RPMI7951 (cell line): ENCODE results near the gene WSCD1. TPM values are rescaled to one million over a fixed set of nuclear protein-coding genes. Genes with fewer than 3 reads are reported as not detected.

Source experiments
- DNase-seq: peaks from one replicate; pipeline ENCODE4 v3.0.0-alpha.2; 2012; ENCODE audit warnings: low read depth
- total RNA-seq: library from RNA; depleted of rRNA; stranded (reverse); fragments of >200 nt; shearing (Covaris generic); gene quantifications from 2 replicates; pipeline ENCODE4 v1.2.3, GENCODE V29; 2014

WSCD1 gene
- total RNA-seq, 1 experiment from 2014 or later, result 0.24 TPM

DNA sequence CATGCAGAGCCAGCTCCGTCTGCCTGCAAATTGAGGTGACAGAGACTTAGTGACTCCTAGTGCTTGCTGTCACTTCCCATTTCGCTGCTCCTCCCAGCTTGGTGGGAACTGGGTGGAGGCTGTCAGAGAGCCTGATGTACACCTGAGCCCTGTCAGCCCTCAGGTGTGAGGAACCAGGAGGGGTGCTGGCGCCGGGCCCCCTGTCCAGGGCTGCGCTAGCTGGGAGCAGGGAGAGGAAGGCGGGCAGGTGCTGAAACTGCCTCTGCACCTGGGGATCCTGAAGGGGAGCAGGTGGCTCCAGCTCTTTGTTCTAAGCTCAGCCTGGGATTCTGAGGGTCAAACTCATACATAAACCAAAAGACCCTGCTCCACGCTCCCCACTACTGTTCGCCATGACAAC lies 10.8 kb upstream of the WSCD1 start:
- DNase-seq, result no peak

DNA sequence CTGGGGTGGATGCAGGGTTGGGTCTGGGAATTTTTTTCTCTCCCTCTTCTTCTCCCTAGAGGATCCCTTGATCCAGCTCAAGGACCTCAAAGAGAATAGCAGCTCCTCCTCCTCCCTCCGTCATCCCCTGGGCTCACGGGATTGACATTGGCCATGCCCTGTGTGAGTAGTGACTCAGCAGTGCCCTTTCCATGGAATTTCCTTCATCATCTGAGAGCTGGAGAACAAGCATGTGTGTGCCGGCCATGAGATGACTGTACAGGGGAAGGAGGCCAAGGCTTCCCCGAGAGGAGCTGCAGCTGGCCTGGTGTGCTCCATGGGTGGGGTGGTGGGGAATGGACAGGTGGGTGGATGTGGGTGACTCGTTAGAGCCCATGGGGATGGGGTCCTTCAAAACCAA lies 8.9 kb upstream of the WSCD1 start:
- peak; percentile 44 for DNase-seq

DNA sequence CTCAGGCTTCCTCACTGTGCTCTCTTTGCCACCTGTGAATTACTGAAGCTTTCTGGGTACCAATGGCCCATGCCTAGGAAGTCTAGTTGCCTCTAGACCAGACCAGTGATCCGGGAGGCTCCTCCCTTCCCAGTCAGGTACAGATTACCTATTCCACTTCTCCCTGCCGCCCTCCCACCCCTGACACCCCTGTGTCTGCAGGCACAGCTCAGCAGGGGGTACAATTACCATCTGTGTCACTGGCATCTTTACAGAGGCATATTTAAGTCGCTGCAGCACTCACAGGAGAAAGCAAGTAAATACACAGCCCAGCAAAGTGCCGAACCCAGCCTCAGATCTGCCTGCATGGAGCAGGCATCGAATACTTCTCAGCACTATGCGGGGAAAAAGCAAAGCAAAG lies 5.3 kb upstream of the WSCD1 start:
- no peak for DNase-seq

DNA sequence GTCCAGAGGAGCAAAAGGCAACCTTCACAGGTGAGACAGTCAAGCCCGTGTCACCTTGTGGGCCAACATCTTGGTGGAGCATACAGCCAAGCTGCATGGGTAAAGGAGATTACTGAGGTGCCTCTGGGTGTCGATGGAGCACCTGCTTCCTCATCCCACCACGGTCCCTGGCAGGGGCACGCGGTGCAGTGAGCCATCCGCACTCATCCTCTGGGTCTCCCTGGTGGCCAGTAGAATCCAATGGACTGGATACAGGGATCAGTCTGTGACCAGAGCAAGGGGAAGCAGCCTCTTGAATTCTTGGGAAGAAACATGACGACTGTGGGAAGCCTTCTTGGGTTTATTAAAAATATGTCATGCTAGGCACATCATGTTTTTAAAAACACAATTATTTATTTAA lies 4.8 kb upstream of the WSCD1 start:
- no peak for DNase-seq

DNA sequence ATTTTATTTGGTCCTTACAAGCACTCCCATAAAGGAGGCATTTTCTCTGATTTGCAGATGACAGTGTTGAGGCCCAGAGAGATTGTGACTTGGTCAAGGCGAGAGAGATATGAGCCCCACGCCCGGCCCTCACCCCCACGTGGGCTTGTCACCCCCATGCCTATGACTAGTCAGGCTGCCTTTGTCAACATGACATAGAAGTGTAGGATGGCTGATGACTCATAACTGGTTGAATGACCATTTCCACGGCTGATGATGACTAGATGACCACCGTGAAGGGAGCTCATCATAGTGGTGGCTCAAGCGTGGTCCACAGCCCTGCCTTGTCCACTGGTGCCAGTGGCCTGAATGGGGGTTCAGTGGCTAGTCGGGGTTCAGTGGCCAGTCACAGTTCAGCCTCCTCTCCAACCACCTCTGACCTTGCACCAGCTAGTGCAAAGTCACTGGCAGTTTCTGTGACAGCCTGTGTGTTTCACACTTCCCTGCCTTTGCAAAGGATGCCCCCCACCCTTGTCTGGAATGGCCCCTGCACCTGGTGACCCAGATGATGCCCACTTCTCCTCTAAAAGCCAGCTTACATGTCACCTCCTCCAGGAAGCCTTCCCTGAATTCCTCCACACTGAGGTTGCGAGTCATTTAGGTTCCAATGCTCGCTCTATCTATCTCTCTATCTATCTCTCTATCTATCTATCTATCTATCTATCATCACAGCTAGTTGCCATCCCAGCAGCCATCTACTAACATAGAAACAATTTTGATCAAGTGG lies 3.8 kb upstream of the WSCD1 start:
- peak; percentile 13 for DNase-seq

DNA sequence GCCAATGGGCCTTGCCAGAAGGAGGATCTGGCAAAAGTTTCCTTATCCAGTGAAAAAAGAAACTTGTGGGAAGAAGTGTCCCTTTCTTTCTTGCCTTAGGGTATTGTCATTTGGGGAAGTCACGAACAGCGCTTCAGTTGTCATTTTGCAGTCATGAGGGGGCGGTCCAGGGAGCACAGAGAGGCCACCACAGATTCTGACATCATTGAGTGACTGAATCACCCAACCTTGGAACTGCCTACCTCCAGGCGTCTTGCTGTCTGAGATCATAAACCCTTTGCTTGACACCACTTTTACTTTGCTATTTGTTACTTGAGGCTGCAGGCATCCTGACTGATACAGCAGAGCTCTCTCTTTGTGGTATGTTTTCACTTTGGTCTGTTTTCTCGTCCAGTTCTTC lies 3.1 kb upstream of the WSCD1 start:
- peak; percentile 16 for DNase-seq

DNA sequence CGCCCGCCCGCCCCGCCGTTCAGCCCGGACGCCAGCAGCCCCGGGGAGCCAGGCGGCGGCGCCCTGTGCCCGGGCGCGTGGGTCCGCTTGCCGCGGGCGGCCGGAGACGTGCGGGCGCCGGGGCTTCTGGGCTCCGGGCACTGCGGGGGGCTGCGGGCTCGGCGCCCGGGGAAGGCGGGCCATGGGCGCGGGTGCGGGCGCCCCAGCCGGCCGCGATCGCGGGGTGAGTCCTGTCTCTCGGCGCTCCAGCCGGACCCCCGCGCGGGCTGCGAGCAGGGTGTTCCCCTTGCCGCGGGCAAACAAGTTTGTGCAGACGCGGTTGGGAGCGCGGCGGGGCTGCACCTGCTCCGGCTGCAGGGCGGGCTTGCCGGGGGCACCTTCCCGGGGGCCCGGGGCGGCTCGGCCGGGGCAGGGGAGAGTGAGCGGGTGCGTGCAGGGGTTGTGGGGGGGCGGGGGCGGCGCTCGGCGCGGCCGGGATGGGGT lies 292 bp downstream of the WSCD1 start:
- no peak for DNase-seq

DNA sequence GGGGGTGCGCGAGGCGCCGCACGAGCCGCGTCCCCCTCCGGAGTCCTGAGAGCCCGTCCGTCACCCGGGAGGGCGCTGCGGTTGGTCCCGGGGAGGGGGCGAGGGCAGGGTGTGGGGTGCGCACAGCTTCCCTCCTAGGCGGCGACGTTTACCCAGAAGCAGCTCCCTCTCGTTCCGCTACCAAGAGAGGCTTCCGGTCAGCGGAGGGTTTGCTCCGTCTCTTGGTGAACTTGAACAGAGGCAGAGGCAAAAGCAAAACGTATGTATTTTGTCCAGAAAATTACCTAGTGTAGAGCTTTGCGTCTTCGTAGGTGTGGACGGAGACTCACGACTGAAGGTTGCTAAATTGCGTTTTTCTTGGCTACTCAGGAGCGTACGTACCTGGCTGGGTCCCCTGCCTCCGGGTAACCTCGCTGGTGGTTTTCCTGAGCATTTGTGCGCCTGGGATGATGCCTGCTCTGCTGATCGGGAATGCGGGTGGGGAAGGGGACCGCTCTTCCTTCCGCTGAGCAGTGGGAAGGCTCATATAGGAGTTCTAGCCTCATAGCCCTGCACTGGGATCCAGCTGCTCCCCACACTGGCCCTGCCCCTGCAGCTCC lies 833 bp downstream of the WSCD1 start:
- no peak for DNase-seq

DNA sequence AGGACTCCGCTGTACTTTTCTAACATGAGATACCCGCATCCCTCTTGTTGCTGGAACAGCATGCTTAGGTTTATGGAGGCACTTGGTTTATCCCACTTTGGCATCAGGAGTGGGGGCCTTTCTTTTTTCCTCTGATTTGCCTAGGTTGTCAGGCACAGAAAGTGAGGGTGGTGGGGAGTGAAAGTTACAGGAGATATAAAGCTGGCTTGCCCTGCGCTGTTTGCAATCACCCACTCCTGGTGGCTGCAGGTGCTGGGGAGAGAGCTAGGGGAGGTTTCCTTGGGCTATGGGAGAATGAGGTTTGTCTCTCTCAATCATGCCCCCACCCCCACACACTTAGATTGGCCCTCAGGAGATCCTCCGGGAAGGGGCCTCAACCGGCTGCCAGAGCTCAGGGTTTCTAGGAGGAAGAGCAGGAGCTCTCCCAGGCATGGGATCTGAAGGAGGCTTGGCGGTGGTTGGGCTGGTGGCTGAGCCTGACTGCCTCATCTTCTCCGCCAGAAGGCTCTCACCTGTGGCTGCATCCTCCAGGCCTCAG lies 1.4 kb downstream of the WSCD1 start:
- no peak for DNase-seq

DNA sequence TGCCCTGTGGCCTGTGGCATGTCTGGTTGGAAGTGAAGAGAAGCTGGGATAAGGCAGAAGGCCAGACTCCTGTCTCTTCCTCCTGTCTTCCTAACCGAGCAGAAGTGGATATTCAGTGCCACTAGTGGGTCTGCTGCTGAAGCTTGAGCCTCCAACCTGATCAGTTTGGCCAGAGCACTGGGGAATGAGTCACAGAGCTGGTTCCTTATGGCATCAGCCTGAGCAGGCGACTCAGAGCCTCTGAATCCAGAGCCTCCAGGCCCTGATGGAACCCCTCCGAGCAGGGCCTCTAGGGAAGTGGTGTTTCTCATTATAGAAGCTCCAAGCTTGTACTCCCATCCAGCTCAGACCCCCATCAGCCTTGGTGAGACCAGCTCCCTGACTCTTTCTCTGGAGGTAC lies 2.0 kb downstream of the WSCD1 start:
- no peak for DNase-seq

DNA sequence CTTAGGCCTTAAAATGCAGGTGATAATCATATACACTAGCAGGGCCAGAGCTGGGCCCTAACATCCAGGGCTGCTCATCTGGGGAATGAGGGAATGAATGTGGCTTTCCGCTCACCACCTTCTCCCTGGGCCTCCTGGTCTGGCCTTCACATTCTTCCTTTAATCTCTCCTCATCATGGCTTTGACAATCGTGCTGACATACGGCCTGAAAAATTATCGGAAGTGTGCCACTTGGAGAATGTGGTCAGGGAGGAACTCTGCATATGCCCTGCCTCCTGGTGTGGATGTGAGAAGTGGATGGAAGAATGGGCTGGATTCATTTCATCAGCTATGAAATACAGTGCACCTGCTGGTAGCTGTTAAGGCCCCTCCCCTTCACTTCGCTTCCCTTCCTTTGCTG lies 2.4 kb downstream of the WSCD1 start:
- no peak for DNase-seq

DNA sequence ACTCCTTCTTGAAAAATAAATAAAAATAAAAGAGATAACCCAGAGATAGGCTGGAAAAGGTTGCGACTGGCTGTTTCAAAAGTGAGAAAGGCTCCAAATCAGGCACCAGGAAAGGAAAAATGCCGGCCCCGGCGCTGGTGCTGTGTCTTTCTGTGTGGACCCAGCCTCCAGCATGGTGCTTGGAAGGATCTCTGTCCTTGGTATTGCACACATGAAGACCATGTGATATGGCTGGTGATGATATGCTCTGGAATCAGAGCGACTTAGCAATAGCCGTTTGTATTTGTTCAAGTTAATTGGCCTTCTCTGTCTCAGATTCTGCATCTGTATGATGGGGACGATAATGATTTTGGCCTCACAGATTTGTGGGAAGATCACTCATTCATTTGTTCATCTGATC lies 3.4 kb downstream of the WSCD1 start:
- no peak for DNase-seq

DNA sequence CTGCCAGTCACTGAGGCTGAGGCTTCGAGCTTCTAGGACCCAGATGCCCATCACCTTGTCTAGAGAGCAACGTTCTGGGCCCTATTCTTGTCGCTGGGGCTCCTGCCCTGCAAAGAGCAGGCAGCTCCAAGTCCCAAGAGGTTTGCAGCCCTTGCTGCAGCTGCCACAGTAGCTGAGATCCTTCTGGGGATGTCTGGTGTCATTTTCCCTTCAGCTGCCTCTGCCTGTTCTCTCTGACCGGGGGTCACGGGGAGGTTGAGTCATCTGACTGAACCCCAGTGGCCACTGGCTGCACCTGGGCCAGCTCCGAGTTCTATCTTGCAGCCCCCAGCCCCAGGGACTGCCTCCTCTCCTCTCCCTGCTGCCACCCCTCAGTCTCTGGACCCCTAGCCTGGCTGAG lies 4.9 kb downstream of the WSCD1 start:
- DNase-seq, result no peak

DNA sequence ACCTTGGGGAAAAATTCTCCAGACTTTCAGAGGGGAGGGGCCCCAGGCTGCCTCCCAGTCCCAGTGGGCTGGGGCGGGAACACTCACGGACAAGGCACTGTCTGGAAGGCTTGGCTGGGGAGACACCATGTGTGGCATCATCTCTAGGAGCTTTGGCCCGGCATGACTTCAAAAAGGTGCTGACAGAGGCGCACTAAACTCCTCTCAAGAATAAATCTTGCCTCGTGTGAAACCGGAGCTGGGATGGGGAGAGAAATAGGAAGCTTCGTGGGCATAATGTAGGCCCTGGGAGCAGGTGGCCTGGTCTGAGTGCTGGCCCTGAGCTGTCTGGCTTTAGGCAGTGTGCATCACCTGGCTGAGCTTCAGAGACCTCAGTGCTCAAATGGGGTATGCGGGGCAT lies 5.7 kb downstream of the WSCD1 start:
- no peak for DNase-seq

DNA sequence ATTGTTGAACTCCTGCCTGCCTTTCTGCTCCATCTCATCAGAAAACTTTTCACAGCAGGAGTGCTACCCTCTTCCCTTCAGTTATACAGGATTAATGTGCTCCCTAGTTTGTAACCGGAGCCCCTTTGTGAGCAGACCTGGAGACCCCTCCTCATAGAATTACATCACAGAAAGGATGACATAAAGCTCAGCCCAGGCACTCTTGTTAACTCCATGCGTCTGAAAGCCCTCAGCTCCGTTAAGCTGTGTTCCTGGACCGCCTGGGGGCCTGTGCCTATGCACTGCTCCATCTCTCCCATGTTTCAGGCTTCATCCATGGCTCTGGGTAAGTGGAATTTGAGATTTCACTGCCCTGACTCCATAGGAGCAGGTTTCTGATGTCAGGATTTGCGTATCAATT lies 7.6 kb downstream of the WSCD1 start:
- DNase-seq, result no peak

DNA sequence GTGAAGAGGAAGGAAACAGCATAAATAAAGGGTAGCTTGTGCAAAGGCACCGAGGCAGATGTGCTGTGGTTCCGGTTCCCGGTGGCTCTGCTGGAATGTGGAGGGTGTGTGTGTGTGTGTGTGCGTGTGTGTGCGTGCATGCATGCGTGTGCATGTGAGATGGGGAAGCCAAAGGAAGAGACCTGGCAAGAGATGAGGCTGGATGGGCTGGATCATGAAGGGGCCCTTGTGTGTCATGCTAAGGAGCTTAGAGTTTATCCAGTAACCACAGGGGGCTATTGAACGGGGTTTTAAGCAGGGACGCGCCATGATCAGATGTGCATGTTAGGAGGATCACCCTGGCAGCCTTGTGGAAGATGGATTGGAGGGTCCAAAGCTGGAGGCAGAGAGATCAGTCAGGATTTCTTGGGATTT lies 8.3 kb downstream of the WSCD1 start:
- peak; percentile 39 for DNase-seq

DNA sequence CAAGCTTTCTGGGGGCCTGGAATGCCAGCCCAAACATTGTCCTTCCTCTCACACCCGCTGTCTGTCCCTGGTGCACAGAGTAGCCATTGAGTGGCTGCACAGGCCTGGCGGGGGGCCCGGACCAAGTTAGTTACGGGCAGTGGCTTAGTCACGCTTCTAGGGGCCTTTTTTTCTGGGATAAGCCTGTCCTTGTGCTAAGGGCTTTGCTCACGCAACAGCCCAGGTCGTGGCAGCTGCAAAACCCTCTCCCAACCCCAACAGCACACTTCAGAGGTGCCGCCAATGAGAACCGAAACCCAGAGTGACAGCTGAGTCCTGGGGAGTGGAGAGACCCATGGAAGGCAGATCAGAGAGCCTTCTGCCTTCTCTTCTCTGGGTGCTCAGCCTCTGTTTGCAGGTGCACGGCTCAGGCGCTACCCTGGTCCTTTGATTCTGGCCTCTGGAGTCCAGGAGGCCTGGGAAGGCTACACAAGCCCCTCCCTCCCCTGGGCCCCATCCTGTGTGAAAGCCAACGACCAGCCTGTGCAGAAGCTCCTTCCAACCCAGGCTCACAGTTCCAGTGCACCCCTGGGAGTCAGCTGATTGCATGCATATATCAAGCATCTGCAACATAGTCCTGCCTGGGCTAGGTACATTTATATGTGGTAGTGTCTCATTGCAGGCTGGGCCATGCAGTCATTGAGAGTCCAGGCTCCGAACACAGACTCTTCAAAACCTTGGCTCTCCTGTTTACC lies 9.1 kb downstream of the WSCD1 start:
- DNase-seq, result peak; percentile 57

DNA sequence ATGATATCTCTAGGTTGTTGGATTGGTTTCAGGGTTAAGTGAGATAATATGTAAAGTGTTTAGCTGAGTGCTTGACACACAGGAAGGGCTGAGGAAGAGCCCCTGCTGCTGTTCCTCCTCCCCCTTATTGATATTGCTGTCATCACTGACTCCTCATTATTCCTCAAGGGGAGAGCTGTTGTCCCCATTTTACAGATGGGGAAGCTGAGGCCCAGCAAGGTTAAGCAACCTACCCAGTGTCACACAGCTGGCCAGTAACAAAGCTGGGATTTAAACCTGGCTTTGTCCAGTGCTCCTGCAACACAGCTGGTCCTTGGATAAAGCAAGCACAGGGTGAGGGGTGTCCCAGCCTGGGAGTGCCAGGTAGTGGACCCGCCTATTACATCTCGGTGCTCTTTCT lies 9.8 kb downstream of the WSCD1 start:
- no peak for DNase-seq

DNA sequence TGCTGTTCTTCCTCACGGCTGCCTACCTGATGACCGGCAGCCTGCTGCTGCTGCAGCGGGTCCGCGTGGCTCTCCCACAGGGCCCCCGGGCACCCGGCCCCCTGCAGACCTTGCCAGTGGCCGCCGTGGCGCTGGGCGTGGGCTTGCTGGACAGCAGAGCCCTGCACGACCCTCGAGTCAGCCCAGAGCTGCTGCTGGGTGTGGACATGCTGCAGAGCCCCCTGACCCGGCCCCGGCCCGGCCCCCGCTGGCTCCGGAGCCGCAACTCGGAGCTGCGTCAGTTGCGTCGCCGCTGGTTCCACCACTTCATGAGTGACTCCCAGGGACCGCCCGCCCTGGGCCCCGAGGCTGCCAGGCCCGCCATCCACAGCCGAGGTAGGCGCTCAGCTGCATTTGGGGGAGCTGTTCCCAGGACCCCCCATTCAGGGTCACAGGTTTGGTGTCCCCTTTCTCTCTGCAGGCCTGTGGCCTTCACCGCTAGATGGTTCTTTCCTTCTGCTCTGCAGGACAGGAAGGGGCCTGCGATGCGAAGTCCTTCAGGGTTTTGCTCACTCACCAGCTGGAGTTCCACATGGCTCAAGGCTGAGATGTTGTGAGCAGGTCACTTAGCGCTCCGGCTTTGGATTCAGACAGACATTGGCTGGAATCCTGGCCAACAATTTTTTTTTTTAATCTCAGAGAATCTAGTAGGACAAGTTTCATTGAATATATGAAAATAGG lies 10.7 kb downstream of the WSCD1 start:
- no peak for DNase-seq

DNA sequence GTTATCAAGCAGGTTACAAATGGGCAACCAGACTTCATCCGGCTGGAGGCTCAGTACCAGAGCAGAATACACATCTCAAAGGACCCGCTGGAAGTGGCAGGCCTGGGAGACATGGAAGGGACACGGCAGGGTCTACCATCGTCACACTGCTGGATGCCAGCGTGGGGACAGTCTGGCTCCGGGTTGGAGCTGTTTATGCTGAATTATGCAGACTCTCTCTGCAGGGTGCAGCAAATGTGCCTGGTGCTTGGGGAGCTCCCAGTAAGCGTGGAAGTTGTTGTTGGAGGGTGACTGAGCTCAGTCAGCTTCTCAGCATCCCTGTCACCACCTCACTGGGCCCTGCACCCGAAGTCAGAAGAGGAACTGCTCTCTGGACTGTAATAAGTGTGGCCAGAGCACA lies 12.2 kb downstream of the WSCD1 start:
- no peak for DNase-seq

DNA sequence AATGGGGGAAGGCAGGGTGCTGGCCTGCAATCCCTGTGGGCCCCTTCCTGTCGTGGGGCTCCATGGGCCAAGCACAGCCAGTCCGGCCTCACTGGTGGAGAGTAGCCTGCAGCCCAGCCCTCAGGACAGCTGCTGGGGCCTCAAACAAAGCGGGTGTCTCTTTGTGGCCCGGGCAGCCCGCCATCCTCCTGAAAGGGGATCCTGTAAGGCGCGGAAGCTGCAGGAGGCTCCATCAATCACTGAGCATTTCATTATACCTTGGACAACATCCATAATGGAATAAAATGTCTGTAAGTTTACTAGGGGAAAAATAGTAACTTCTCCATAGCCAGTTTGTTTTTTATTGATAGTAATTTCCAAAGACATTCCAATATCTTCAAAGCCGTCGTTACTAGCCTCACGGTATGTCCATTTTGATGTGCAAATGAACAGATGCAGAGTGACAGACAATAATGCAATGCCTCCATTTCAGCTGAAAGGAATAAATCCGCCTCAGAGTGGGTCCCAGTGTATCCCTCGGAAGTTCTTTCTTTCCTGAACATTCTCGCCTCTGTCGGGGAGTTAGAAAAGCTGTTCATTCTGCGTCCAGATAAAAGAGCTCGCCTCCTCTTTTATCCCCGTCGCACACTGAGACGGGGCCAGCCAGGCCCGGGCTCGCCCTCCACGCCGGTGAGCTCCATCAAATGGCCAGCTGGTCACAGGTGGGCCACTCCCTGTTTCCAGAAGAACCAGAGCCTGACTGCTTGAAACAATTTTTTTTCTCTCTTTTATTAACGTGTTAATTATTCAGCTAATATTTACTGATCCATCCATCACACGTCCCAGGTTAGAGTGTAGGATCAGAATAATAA lies 14.4 kb downstream of the WSCD1 start:
- peak; percentile 24 for DNase-seq
